HFFc6 (cell line): ENCODE data around the gene DNAJC5. TPM values are rescaled to one million over a fixed set of nuclear protein-coding genes. Genes with fewer than 3 reads are reported as not detected.
"Not testable (repeated sequence)": the region's sequence is repeated elsewhere in the genome, so short reads cannot be mapped to it uniquely, and the experiment has no call there.

ENCODE experiments used
- DNase-seq: peaks from one replicate; pipeline ENCODE4 v3.0.0-alpha.2; 2018
- H3K27ac Mint-ChIP-seq: 2 replicates; pipeline ENCODE4 v1.8.0; 2020; ENCODE audit warnings: mild to moderate bottlenecking, mixed read lengths
- H3K27me3 Mint-ChIP-seq: 2 replicates; pipeline ENCODE4 v1.8.0; 2021; ENCODE audit warnings: mild to moderate bottlenecking, moderate library complexity, mixed read lengths; ENCODE audit not compliant: insufficient read depth
- H3K36me3 Mint-ChIP-seq: 2 replicates; pipeline ENCODE4 v1.8.0; 2021; ENCODE audit warnings: low read depth, mixed read lengths
- H3K4me1 Mint-ChIP-seq: 2 replicates; pipeline ENCODE4 v1.8.0; 2020; ENCODE audit warnings: low read depth, mixed read lengths
- H3K4me3 Mint-ChIP-seq: 2 replicates; pipeline ENCODE4 v1.8.0; 2020; ENCODE audit warnings: mild to moderate bottlenecking, moderate library complexity, mixed read lengths
- H3K9me3 Mint-ChIP-seq: 2 replicates; pipeline ENCODE4 v1.8.0; 2020; ENCODE audit warnings: mild to moderate bottlenecking, mixed read lengths
- total RNA-seq, 6 experiments: library from RNA; stranded (reverse); fragmentation: NEBNext Ultra II Directional; extraction: Animal tissue kit (Norgen Biotek cat#: 25700); gene quantifications; 2 replicates in 1 of 6; 3 replicates in 5 of 6; pipeline ENCODE4 v1.2.3, GENCODE V29; 2021
- TF ChIP-seq, protein P1 (sequence below): fragments of 200-600 bp; sonication (generic); IDR thresholded peaks from 2 replicates; pipeline ENCODE4 v1.5.0; 2021; ENCODE audit warnings: antibody characterized with exemption, mild to moderate bottlenecking

The DNAJC5 gene
- total RNA-seq, 6 experiments from 2014 or later: 52.0 to 65.8 (median 56.2) TPM

GRCh38 chr20:63903796-63904561, 9.1 kb downstream of the DNAJC5 start:
- no peaks in the 10 kb centered on the region; the same call in 1 of the 2 replicates for H3K36me3 Mint-ChIP-seq
- TF ChIP-seq, protein P1, sequence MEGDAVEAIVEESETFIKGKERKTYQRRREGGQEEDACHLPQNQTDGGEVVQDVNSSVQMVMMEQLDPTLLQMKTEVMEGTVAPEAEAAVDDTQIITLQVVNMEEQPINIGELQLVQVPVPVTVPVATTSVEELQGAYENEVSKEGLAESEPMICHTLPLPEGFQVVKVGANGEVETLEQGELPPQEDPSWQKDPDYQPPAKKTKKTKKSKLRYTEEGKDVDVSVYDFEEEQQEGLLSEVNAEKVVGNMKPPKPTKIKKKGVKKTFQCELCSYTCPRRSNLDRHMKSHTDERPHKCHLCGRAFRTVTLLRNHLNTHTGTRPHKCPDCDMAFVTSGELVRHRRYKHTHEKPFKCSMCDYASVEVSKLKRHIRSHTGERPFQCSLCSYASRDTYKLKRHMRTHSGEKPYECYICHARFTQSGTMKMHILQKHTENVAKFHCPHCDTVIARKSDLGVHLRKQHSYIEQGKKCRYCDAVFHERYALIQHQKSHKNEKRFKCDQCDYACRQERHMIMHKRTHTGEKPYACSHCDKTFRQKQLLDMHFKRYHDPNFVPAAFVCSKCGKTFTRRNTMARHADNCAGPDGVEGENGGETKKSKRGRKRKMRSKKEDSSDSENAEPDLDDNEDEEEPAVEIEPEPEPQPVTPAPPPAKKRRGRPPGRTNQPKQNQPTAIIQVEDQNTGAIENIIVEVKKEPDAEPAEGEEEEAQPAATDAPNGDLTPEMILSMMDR: no peak
- H3K4me1 Mint-ChIP-seq: peaks cover 20% of the 10 kb centered on the region; the same call in 1 of the 2 replicates
- no peaks in the 10 kb centered on the region; the same call in 1 of the 2 replicates for H3K27me3 Mint-ChIP-seq
- no peaks in the 10 kb centered on the region for H3K9me3 Mint-ChIP-seq
- no peak overlapping the region for H3K4me3 Mint-ChIP-seq
- H3K27ac Mint-ChIP-seq: no peak overlapping the region; the same call in 1 of the 2 replicates
- DNase-seq: no peak

- H3K9me3 Mint-ChIP-seq: no peaks in the 10 kb centered on the region
- no peak for DNase-seq
- TF ChIP-seq, protein P1: no peak
- peaks cover 22% of the 10 kb centered on the region for H3K4me1 Mint-ChIP-seq
- H3K4me3 Mint-ChIP-seq: no peak overlapping the region
- H3K27me3 Mint-ChIP-seq: no peaks in the 10 kb centered on the region; the same call in 1 of the 2 replicates
- H3K27ac Mint-ChIP-seq: no peak overlapping the region
- H3K36me3 Mint-ChIP-seq: peaks cover 7% of the 10 kb centered on the region
Observed at GRCh38 chr20:63908008-63908682, 13.2 kb downstream of the DNAJC5 start.

DNA sequence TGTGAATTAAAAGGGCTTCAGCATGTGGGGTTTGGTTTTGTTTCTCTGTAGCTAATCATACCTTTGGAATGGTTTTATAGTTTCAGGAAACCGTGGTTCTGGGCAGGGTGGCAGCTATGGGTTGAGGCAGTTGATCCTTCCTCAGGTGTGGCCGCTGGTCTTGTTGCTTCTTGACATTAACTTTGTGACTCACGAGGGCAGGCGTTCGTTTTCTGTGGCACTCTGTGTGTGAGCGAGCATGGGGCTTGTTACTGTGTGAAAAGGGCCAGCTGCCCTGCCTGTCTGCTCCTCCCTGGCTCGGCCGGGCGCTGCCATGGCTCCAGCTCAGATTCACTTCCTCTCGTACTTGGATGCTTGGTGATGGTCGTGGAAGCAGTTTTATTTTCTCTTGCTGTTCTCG, 16.2 kb downstream of the DNAJC5 start:
- Mint-ChIP-seq H3K36me3 (peaks cover 21% of the 10 kb centered on the region), H3K4me3 (no peak overlapping the region), H3K27ac (peak overlapping the region; percentile 40), H3K4me1 (peaks cover 22% of the 10 kb centered on the region), H3K27me3 (no peaks in the 10 kb centered on the region; the same call in 1 of the 2 replicates), H3K9me3 (0 out of 2 replicates have a peak, but pooled peaks cover 1% of the 10 kb centered on the region)
- no peak for DNase-seq
- TF ChIP-seq, protein P1: no peak

DNA sequence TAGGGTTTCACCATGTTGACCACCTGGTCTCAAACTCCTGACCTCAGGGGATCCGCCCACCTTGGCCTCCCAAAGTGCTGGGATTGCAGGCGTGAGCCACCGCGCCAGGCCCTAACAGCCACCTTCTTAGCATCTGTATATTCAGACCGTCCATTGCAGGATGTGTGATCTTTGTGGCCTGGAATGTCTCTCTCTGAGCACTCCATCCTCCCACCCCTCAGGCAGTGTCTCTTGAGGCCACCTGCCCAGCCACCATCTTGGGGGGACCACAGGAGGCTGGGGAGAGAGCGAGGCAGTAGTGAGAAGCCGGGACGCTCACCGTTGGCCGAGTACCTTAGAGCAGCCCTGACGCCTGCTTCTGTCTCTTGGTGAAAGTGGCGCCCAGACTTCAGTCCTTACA, 18.8 kb downstream of the DNAJC5 start:
- peaks cover 30% of the 10 kb centered on the region for H3K36me3 Mint-ChIP-seq
- H3K4me3 Mint-ChIP-seq: no peak overlapping the region
- no peak overlapping the region for H3K27ac Mint-ChIP-seq
- TF ChIP-seq, protein P1: no peak
- no peaks in the 10 kb centered on the region; the same call in 1 of the 2 replicates for H3K27me3 Mint-ChIP-seq
- peaks cover 16% of the 10 kb centered on the region for H3K4me1 Mint-ChIP-seq
- 0 out of 2 replicates have a peak, but pooled peaks cover 4% of the 10 kb centered on the region for H3K9me3 Mint-ChIP-seq
- no peak for DNase-seq

DNA sequence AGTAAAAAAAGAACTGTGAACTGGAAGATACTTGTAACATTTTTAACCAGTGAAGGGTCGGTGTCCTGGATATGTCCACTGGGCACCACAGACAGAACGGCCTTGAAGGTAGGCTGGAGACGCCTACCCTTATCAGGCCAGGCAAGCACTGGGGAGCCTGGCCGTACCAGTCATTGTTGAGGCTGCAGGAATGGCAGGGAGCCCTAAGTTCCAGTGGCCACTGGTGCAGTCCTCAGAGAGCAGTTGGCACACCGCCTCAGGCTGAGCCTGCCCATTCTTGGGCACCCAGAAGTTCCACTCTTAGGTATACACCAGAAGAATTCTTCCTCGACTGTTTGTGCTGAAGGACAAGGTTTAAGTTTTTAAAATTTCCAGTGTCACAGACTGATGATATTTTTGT, 20.5 kb downstream of the DNAJC5 start:
- TF ChIP-seq, protein P1: no peak
- Mint-ChIP-seq H3K27ac (no peak overlapping the region), H3K36me3 (peaks cover 23% of the 10 kb centered on the region), H3K27me3 (no peaks in the 10 kb centered on the region; the same call in 1 of the 2 replicates), H3K4me3 (no peak overlapping the region), H3K9me3 (0 out of 2 replicates have a peak, but pooled peaks cover 4% of the 10 kb centered on the region), H3K4me1 (peaks cover 11% of the 10 kb centered on the region)
- no peak for DNase-seq

GRCh38 chr20:63916371-63916939, 21.5 kb downstream of the DNAJC5 start:
- not testable (repeated sequence) for H3K4me1 Mint-ChIP-seq, H3K4me3 Mint-ChIP-seq, H3K27me3 Mint-ChIP-seq, H3K27ac Mint-ChIP-seq, DNase-seq, H3K9me3 Mint-ChIP-seq
- H3K36me3 Mint-ChIP-seq: peaks cover 23% of the 10 kb centered on the region
